A172 (cell line): ENCODE data around the gene CCN6. TPM values are rescaled to one million over a fixed set of nuclear protein-coding genes. Genes with fewer than 3 reads are reported as not detected.

Experiments used
- DNase-seq: peaks from one replicate; pipeline ENCODE4 v3.0.0-alpha.2; 2015; ENCODE audit warnings: low spot score
- total RNA-seq: library from RNA; depleted of rRNA; stranded (reverse); fragments of >200 nt; shearing (Covaris generic); gene quantifications from 2 replicates; pipeline ENCODE4 v1.2.3, GENCODE V29; 2014; rRNA removed

The CCN6 gene
- total RNA-seq, 1 experiment from 2014 or later, result not detected

- no peak for DNase-seq
Observed at GRCh38 chr6:112114577-112115223, 60.8 kb downstream of the CCN6 start.

GRCh38 chr6:112116221-112116620 lies 62.3 kb downstream of the CCN6 start:
- DNase-seq, result no peak

DNA sequence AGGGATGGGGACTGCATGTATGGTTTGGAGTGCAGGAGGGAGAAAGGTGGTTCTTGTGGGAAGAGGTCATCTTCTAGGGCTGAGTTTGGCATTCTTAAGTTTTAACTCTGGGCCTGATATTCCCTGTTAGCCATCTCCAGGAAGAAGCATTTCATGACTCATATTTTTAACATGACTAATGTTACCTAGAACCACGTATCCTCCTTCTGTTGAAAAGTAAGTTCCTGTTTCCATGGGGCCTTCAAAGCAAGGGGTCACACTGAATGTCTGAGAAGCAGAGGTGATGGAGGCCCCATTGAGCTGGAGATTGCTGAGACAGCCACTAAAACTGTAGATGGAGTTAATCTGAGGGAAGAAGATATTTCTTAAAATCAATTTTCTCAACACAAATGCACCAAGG lies 63.6 kb downstream of the CCN6 start:
- peak; percentile 6 for DNase-seq

DNA sequence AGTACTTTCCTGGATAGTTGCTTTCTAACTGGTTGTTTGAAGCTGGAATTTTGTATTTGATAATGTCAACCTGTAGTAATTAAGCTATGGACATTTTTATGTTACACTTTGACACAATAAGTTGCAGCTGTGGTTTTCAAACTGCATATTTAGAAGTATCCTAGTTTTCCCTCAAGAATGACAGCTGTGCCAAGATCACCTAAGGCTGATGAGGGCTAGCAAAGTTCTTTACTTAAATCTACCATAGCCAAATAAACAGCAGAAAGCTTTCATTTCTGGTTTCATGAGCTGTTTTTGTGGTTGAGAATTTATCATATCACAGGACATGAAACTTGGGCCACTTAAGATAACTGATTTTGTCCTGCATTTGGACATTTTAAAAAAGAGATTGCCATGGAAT lies 64.1 kb downstream of the CCN6 start:
- DNase-seq, result no peak

Other genes with a start within 250 kb of the CCN6 start
- gene FYN, start 180.7 kb upstream of the CCN6 start, total RNA-seq, result 26.0 and 26.6 TPM in 2 replicates
- 12.9 and 20.0 TPM in 2 replicates for gene TUBE1, start 33.4 kb downstream of the CCN6 start, total RNA-seq
- 6.3 and 11.3 TPM in 2 replicates for gene FAM229B, start 33.5 kb downstream of the CCN6 start, total RNA-seq
- 7.4 and 11.5 TPM in 2 replicates for gene LAMA4, start 200.5 kb downstream of the CCN6 start, total RNA-seq